ENCODE measurements around the gene RAB38.

- TF ChIP-seq, protein P1, sequence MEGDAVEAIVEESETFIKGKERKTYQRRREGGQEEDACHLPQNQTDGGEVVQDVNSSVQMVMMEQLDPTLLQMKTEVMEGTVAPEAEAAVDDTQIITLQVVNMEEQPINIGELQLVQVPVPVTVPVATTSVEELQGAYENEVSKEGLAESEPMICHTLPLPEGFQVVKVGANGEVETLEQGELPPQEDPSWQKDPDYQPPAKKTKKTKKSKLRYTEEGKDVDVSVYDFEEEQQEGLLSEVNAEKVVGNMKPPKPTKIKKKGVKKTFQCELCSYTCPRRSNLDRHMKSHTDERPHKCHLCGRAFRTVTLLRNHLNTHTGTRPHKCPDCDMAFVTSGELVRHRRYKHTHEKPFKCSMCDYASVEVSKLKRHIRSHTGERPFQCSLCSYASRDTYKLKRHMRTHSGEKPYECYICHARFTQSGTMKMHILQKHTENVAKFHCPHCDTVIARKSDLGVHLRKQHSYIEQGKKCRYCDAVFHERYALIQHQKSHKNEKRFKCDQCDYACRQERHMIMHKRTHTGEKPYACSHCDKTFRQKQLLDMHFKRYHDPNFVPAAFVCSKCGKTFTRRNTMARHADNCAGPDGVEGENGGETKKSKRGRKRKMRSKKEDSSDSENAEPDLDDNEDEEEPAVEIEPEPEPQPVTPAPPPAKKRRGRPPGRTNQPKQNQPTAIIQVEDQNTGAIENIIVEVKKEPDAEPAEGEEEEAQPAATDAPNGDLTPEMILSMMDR (IDR thresholded peaks at IDR 0.05): no peak
- no peak for TF ChIP-seq POLR2A (IDR thresholded peaks at IDR 0.05)
Observed at GRCh38 chr11:88174709-88175568, at the start of gene RAB38.

Data from uterus (tissue), 2 donors.